ENCODE results near the gene SH3TC2.

The SH3TC2 gene

GRCh38 chr5:148956477-148957385 is 106.1 kb downstream of the SH3TC2 start:
- in situ Hi-C loops (cut with MboI; ENCODE audit: low sequenced_read_pairs) = loop anchor here (10.0 kb wide), 1 partner anchor 212 kb away; no protein-coding TSS in a partner anchor

Data from HL-60/S4 (cell line).